HL-60/S4 (cell line): ENCODE results near the gene HOXC10.

Source experiments
- in situ Hi-C: fragments of 300-500 bp; cut with MboI; formaldehyde crosslinking; loops from 2 replicates; pipeline ENCODE4 v1.14.3; 2022; ENCODE audit warnings: low sequenced_read_pairs

HOXC10 gene

DNA sequence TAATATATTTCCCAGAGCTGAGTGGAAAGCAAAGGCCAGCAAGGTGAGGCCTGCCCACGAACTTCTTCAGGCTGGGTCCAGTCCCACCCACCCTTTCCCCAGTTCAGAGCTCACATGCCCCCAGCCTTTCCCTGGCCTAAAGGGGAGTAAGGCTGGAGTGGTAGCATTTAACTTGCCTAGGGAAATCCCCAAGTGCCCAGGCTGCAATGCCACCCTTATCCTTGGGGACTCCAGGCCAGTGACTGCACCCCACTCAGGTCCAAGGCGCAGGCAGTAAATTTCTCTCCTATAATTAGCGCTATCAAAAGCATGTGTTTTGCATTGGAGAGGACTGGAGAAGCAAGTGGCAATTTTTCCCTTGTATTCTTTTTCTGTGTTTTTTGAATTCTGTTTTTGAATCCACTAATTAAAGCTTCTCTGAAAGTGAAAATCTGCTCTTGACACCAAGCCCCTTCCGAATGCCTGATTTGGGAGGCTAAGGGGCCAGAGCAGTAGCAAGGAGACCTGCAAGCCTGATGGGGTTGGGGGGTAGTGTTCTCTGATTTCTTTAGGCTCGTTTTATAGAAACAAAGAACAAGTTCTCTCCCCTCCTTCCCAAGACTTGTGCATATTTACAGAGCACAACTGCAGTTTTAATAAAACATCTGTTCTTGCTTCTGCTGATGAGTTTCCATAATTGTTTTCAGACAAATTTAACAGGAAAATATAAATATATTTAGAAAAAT, 39.8 kb downstream of the HOXC10 start:
- in situ Hi-C loops, result loop anchor here (10.0 kb wide), 1 partner anchor 170 kb away; no protein-coding TSS in a partner anchor

GRCh38 chr12:54025499-54026405, 40.8 kb downstream of the HOXC10 start:
- in situ Hi-C loops, result loop anchor here (10.0 kb wide), 1 partner anchor 169 kb away; no protein-coding TSS in a partner anchor

- in situ Hi-C loops, result loop anchor here (10.0 kb wide), 1 partner anchor 168 kb away; no protein-coding TSS in a partner anchor
Observed at GRCh38 chr12:54026640-54027441, 41.9 kb downstream of the HOXC10 start.

- in situ Hi-C loops, result loop anchor here (10.0 kb wide), 1 partner anchor 167 kb away; no protein-coding TSS in a partner anchor
Observed at GRCh38 chr12:54027442-54027786, 42.5 kb downstream of the HOXC10 start.

DNA sequence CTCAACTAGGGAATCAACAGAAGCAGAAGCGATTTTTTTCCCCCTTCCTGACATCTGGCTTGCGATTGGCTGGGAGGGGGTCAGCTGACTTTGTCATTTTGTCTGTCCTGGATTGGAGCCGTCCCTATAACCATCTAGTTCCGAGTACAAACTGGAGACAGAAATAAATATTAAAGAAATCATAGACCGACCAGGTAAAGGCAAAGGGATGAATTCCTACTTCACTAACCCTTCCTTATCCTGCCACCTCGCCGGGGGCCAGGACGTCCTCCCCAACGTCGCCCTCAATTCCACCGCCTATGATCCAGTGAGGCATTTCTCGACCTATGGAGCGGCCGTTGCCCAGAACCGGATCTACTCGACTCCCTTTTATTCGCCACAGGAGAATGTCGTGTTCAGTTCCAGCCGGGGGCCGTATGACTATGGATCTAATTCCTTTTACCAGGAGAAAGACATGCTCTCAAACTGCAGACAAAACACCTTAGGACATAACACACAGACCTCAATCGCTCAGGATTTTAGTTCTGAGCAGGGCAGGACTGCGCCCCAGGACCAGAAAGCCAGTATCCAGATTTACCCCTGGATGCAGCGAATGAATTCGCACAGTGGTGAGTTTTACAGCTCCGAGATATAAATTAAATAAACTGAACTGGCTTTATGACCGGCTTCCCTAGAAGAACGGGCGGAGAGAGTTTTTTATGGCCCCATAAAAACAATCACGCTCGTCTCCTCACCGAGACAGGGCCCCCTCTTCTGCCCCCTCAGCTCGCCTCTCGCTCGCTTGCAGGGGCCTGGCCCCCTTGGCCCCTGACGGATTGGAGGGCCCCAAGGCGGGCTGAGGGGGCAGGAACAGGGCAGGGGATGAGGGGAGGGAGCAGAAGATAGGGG, 43.6 kb downstream of the HOXC10 start, which contains the start of gene HOXC6:
HOXC6 (plus strand) TSS at position 127 of the 888 bp plus-strand sequence; CDS start at position 209, 82 bp downstream.
- in situ Hi-C loops, result loop anchor here (10.0 kb wide), 1 partner anchor 166 kb away; no protein-coding TSS in a partner anchor

- in situ Hi-C loops, result loop anchor here (10.0 kb wide), 1 partner anchor 165 kb away; no protein-coding TSS in a partner anchor
Observed at GRCh38 chr12:54029529-54030441, 44.8 kb downstream of the HOXC10 start.

DNA sequence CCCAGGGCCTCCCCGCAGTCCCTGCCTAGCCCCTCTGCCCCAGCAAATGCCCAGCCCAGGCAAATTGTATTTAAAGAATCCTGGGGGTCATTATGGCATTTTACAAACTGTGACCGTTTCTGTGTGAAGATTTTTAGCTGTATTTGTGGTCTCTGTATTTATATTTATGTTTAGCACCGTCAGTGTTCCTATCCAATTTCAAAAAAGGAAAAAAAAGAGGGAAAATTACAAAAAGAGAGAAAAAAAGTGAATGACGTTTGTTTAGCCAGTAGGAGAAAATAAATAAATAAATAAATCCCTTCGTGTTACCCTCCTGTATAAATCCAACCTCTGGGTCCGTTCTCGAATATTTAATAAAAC, 45.5 kb downstream of the HOXC10 start:
- in situ Hi-C loops, result no loop called here

DNA sequence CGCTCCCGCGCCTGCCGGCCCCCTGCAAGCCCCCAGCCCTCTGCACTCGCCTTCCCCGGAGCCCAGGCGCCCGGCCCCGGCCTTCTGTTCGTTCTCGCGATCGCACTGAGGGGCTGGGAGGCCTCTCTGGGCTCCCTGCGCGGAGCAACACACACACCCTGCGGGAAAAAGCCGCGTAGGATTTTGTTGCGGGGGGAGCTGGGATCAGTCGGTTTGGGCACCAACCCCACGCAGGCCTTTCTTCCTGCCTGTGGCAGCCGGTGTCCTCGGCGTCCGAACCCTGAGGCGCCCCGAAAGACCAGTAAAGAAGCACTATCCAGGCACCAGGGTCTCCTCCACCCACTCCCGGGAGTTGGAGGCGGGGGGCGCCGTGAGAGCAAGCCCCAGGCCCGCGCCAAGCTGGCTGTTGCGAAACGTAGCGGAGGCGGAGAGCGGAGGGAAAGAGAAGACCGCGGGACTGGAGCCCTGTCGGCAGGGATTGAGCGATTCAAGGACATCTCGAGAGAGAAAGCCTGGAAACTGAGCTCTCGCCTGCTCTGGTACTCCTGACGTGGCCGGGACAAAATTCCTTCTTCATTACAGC, 46.0 kb downstream of the HOXC10 start:
- in situ Hi-C loops, result no loop called here

- in situ Hi-C loops, result no loop called here
Observed at GRCh38 chr12:54031480-54031879, 46.5 kb downstream of the HOXC10 start.

DNA sequence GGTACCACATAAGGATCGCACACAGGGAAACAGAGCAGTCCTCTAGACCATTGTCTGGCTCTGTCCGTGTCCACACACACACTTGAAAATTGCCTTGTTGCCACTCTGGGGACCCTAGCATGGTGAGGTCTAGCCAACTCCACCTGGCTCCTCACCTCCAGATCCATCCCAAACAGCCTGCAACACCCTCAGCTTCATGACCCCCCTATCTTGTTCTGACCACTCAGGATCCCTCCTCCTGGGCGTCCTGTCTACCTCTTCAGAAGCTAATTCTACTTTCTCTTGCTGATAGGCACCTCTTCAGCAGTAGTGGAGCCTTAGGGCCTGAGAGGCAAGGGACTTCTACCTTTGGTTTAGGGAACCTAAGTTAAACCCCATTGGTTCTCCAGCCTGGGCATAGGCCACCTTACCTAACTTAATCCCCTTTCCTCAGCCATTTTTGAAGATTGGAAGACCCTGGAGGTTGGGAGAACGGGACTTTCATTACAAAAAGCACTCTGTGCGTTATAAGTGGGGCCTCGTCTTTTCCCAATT, 47.2 kb downstream of the HOXC10 start:
- in situ Hi-C loops, result no loop called here

DNA sequence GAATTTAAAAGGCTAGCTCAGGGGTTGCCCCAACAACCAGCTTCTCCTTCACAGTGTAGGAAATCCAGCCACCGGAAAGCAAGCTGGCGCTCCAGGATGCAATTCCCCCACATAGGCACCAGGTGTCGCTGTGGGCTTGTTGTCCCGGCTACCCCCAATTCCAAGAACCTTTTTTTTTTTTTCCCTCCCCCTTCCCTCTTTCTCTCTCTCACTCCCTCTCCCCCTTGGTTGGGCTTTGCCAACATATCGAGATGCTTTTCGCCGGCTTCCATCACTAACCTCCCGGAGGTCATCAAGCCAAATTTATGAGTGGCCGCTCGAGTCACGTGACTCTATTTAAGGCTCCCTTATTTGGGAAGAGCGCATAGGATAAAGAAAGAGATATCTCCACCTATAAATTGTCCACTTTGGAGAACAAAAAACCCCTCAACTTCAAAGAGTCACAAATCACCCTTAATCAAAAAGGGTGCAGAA, 47.7 kb downstream of the HOXC10 start, which contains the start of gene HOXC5:
HOXC5 (plus strand) TSS at position 424 of the 474 bp plus-strand sequence. CDS start 73 bp downstream, outside the sequence.
- in situ Hi-C loops, result no loop called here

GRCh38 chr12:54033106-54033979, 48.4 kb downstream of the HOXC10 start:
- in situ Hi-C loops, result no loop called here

- in situ Hi-C loops, result no loop called here
Observed at GRCh38 chr12:54033980-54034784, 49.2 kb downstream of the HOXC10 start.

DNA sequence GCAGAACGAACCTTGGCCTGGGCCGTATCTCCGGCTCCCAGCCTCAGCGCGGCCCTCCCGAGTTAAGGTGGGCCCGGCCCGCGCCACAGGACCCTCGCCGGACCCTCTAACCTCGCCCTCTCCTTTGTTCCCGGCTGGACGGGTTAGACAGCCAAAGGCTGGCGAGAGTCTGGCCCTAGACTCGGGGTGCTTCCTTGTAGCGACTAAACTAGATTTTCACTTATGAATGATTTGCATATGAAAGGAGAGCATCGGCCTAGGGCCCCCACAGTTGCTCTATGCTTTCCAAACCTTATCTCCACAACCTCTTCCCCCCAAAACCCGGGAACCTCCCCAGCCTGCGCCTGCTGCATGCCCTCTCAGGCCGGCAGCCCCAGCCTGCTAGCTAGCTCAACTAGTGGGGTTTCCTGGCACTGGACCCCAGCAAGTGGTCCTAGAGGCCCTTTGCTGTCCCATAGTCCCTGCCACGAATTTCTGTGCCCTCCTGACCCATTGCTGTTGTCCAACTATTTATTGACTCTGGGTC, 49.9 kb downstream of the HOXC10 start:
- in situ Hi-C loops, result no loop called here

GRCh38 chr12:54035568-54036264, 50.8 kb downstream of the HOXC10 start:
- in situ Hi-C loops, result no loop called here
